Measurements from ENCODE around the gene TUBE1. TPM values are rescaled to one million over a fixed set of nuclear protein-coding genes. Genes with fewer than 3 reads are reported as not detected.
A peak's percentile ranks its signal among the peaks of the same experiment; 100 is the strongest.
"Not testable (repeated sequence)": the region's sequence is repeated elsewhere in the genome, so short reads cannot be mapped to it uniquely, and the experiment has no call there.

The TUBE1 gene
- total RNA-seq, 2 experiments from 2014 or later, result 27.6 to 28.2 TPM

- H3K9me3 Mint-ChIP-seq; POLR2A ChIA-PET; H3K36me3 Mint-ChIP-seq; H3K4me1 Mint-ChIP-seq; H3K27me3 Mint-ChIP-seq; H3K27ac Mint-ChIP-seq; H3K4me3 Mint-ChIP-seq; ATAC-seq (ENCODE audit: low read depth); DNase-seq: not testable (repeated sequence)
These were observed 36.0 kb downstream of the TUBE1 start for GRCh38 chr6:112051251-112051740.

GRCh38 chr6:112050429-112050828 is 36.9 kb downstream of the TUBE1 start:
- H3K27me3 Mint-ChIP-seq, result peaks cover 4% of the 10 kb centered on the region
- no peak overlapping the region for H3K27ac Mint-ChIP-seq
- no peak for DNase-seq
- no peaks in the 10 kb centered on the region for H3K9me3 Mint-ChIP-seq
- ATAC-seq (ENCODE audit: low read depth), result no peak
- peaks cover 2% of the 10 kb centered on the region for H3K4me1 Mint-ChIP-seq
- no peaks in the 10 kb centered on the region for H3K36me3 Mint-ChIP-seq
- POLR2A ChIA-PET, result no interaction called here
- no peak overlapping the region for H3K4me3 Mint-ChIP-seq

GRCh38 chr6:112049996-112050395 is 37.3 kb downstream of the TUBE1 start:
- POLR2A ChIA-PET, result no interaction called here
- H3K27ac Mint-ChIP-seq, result no peak overlapping the region

GRCh38 chr6:112049026-112049799 is 38.1 kb downstream of the TUBE1 start:
- no peak overlapping the region for H3K4me3 Mint-ChIP-seq
- no peak for ATAC-seq (ENCODE audit: low read depth)
- no peaks in the 10 kb centered on the region for H3K36me3 Mint-ChIP-seq
- POLR2A ChIA-PET, result no interaction called here
- peaks cover 2% of the 10 kb centered on the region for H3K4me1 Mint-ChIP-seq
- H3K27ac Mint-ChIP-seq, result no peak overlapping the region
- H3K27me3 Mint-ChIP-seq, result no peaks in the 10 kb centered on the region
- H3K9me3 Mint-ChIP-seq, result no peaks in the 10 kb centered on the region
- no peak for DNase-seq

More at GRCh38 chr6:112049996-112050395, 37.3 kb downstream of the TUBE1 start:
- no peak for ATAC-seq (ENCODE audit: low read depth)
- Mint-ChIP-seq H3K36me3 (no peaks in the 10 kb centered on the region), H3K9me3 (no peaks in the 10 kb centered on the region), H3K27me3 (peaks cover 2% of the 10 kb centered on the region), H3K4me3 (no peak overlapping the region), H3K4me1 (peaks cover 2% of the 10 kb centered on the region)
- no peak for DNase-seq

GRCh38 chr6:112047523-112047922 is 39.8 kb downstream of the TUBE1 start:
- H3K27ac Mint-ChIP-seq; DNase-seq; H3K4me1 Mint-ChIP-seq; H3K4me3 Mint-ChIP-seq; ATAC-seq (ENCODE audit: low read depth); H3K9me3 Mint-ChIP-seq; H3K27me3 Mint-ChIP-seq; H3K36me3 Mint-ChIP-seq; POLR2A ChIA-PET: not testable (repeated sequence)

GRCh38 chr6:112044856-112045255 is 42.4 kb downstream of the TUBE1 start:
- POLR2A ChIA-PET, result interaction anchor here (2.7 kb wide), 1 partner anchor 786 kb away, joined by 10 read pairs; a partner anchor contains a TSS
- H3K4me3 Mint-ChIP-seq, result no peak overlapping the region

GRCh38 chr6:112044196-112044595 is 43.1 kb downstream of the TUBE1 start:
- DNase-seq (no peak), ATAC-seq (ENCODE audit: low read depth) (no peak)
- no peaks in the 10 kb centered on the region for H3K36me3 Mint-ChIP-seq
- POLR2A ChIA-PET, result interaction anchor here (2.7 kb wide), 1 partner anchor 785 kb away, joined by 10 read pairs; a partner anchor contains a TSS
- H3K4me1 Mint-ChIP-seq, result peaks cover 13% of the 10 kb centered on the region
- H3K27me3 Mint-ChIP-seq, result no peaks in the 10 kb centered on the region
- no peaks in the 10 kb centered on the region for H3K9me3 Mint-ChIP-seq
- H3K4me3 Mint-ChIP-seq, result no peak overlapping the region
- no peak overlapping the region for H3K27ac Mint-ChIP-seq

More at GRCh38 chr6:112044856-112045255, 42.4 kb downstream of the TUBE1 start:
- no peak for DNase-seq
- peaks cover 15% of the 10 kb centered on the region for H3K4me1 Mint-ChIP-seq
- H3K36me3 Mint-ChIP-seq, result no peaks in the 10 kb centered on the region
- no peaks in the 10 kb centered on the region for H3K9me3 Mint-ChIP-seq
- ATAC-seq (ENCODE audit: low read depth), result no peak
- no peak overlapping the region for H3K27ac Mint-ChIP-seq
- H3K27me3 Mint-ChIP-seq, result no peaks in the 10 kb centered on the region

GRCh38 chr6:112043032-112044007 is 44.0 kb downstream of the TUBE1 start:
- H3K4me1 Mint-ChIP-seq, result peaks cover 13% of the 10 kb centered on the region

GRCh38 chr6:112041535-112041934 is 45.7 kb downstream of the TUBE1 start:
- Mint-ChIP-seq H3K4me3 (no peak overlapping the region), H3K4me1 (peaks cover 14% of the 10 kb centered on the region), H3K36me3 (no peaks in the 10 kb centered on the region), H3K27me3 (no peaks in the 10 kb centered on the region), H3K9me3 (no peaks in the 10 kb centered on the region), H3K27ac (no peak overlapping the region)
- POLR2A ChIA-PET, result interaction anchor here (1.9 to 3.0 kb wide), 2 partner anchors 13 to 31 kb away, joined by 5 to 12 read pairs; no protein-coding TSS in a partner anchor
- ATAC-seq (ENCODE audit: low read depth) (no peak), DNase-seq (no peak)

More at GRCh38 chr6:112043032-112044007, 44.0 kb downstream of the TUBE1 start:
- Mint-ChIP-seq H3K27me3 (no peaks in the 10 kb centered on the region), H3K36me3 (no peaks in the 10 kb centered on the region), H3K9me3 (no peaks in the 10 kb centered on the region), H3K4me3 (peak overlapping the region; percentile 97), H3K27ac (peak overlapping the region; percentile 99)
- POLR2A ChIA-PET, result interaction anchor here (0.6 to 3.0 kb wide), 8 partner anchors 33 to 784 kb away, joined by 3 to 12 read pairs (median 6); partner anchors contain the start of genes FAM229B and TUBE1
- ATAC-seq (ENCODE audit: low read depth) (peak; percentile 98), DNase-seq (peak; percentile 91)

- peaks cover 16% of the 10 kb centered on the region for H3K4me1 Mint-ChIP-seq
- POLR2A ChIA-PET, result interaction anchor here (1.9 to 3.0 kb wide), 2 partner anchors 13 to 30 kb away, joined by 5 to 12 read pairs; no protein-coding TSS in a partner anchor
- H3K4me3 Mint-ChIP-seq, result no peak overlapping the region
- DNase-seq, result no peak
- ATAC-seq (ENCODE audit: low read depth), result no peak
- no peak overlapping the region for H3K27ac Mint-ChIP-seq
- H3K9me3 Mint-ChIP-seq, result no peaks in the 10 kb centered on the region
- no peaks in the 10 kb centered on the region for H3K36me3 Mint-ChIP-seq
- H3K27me3 Mint-ChIP-seq, result no peaks in the 10 kb centered on the region
These were observed 46.3 kb downstream of the TUBE1 start for GRCh38 chr6:112040956-112041355.

- Mint-ChIP-seq H3K36me3 (no peaks in the 10 kb centered on the region), H3K27ac (no peak overlapping the region), H3K27me3 (no peaks in the 10 kb centered on the region), H3K4me3 (no peak overlapping the region), H3K4me1 (peaks cover 25% of the 10 kb centered on the region), H3K9me3 (no peaks in the 10 kb centered on the region)
- DNase-seq (no peak), ATAC-seq (ENCODE audit: low read depth) (no peak)
- POLR2A ChIA-PET, result interaction anchor here (0.6 to 1.9 kb wide), 2 partner anchors 11 to 166 kb away, joined by 3 to 5 read pairs; partner anchors contain the start of gene FYN
These were observed 47.9 kb downstream of the TUBE1 start for GRCh38 chr6:112039431-112039770.

GRCh38 chr6:112038756-112039430 is 48.4 kb downstream of the TUBE1 start:
- Mint-ChIP-seq H3K27ac (no peak overlapping the region), H3K9me3 (no peaks in the 10 kb centered on the region)

More at GRCh38 chr6:112038756-112039430, 48.4 kb downstream of the TUBE1 start:
- no peaks in the 10 kb centered on the region for H3K27me3 Mint-ChIP-seq
- ATAC-seq (ENCODE audit: low read depth) (no peak), DNase-seq (no peak)
- peaks cover 29% of the 10 kb centered on the region for H3K4me1 Mint-ChIP-seq
- no peaks in the 10 kb centered on the region for H3K36me3 Mint-ChIP-seq
- POLR2A ChIA-PET, result interaction anchor here (0.6 kb wide), 1 partner anchor 166 kb away, joined by 3 read pairs; the partner anchor contains the start of gene FYN
- H3K4me3 Mint-ChIP-seq, result no peak overlapping the region
